Sigmoid colon (tissue), 3 donors: ENCODE measurements around the gene CGB5.

Source experiments
- POLR2A ChIP-seq, 2 donors: fragments of 450-650 bp; IDR thresholded peaks; one replicate each; pipeline ENCODE4 v1.6.1; 2016; ENCODE audit warnings: antibody characterized with exemption in 2 of 2, mild to moderate bottlenecking in 2 of 2, moderate library complexity in 2 of 2
- TF ChIP-seq, protein P1 (sequence below), 4 experiments: fragments of 450-650 bp in 3 of 4; fragments of 200-600 bp in 1 of 4; IDR thresholded peaks; one replicate each; pipeline ENCODE4 v1.5.1; 2016 to 2019; ENCODE audit warnings: antibody characterized with exemption in 4 of 4, mild to moderate bottlenecking in 3 of 4, moderate library complexity in 2 of 4

DNA sequence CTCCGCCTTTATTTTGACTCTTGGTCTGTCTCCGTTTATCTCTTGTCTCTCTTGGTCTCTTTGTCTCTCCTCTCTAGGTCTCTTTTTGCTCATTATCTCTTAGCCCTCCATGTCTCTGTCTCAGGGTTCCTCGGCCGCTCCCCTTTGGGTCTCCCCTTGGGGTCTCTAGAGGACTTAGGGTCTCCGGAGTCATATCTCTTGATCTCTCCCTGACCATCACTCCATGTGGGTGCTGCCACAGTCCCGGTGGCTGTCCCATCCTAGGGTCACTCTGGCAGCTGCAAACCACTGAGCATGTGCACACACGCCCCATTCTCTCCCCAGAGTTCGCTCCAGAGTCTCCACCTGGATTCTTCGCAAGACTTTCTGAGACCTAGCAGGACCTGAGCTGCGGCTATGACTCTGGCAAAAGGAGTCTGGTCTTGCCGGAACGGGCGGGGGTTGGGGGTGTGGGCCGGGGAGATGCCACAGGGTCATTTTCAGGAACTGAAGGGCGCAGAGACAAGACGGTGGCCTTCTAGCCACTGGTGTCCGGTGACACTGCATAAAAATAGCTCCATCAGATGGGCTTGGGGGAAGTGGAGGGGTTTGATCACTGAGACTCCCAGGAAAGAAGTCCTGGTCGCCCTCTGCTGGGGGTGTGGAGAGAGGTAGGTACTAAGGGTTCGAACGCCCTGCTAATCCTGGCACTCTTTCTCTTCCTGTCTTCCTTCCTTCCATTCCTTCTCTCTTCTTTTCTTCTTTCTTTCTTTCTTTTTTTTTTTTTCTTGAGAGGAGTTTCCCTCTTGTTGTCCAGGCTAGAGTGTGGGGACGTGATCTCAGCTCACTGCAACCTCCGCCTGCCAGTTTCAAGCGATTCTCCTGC lies 30.1 kb downstream of the CGB5 start:
- TF ChIP-seq POLR2A (IDR thresholded peaks at IDR 0.05): no peak
- TF ChIP-seq, protein P1, sequence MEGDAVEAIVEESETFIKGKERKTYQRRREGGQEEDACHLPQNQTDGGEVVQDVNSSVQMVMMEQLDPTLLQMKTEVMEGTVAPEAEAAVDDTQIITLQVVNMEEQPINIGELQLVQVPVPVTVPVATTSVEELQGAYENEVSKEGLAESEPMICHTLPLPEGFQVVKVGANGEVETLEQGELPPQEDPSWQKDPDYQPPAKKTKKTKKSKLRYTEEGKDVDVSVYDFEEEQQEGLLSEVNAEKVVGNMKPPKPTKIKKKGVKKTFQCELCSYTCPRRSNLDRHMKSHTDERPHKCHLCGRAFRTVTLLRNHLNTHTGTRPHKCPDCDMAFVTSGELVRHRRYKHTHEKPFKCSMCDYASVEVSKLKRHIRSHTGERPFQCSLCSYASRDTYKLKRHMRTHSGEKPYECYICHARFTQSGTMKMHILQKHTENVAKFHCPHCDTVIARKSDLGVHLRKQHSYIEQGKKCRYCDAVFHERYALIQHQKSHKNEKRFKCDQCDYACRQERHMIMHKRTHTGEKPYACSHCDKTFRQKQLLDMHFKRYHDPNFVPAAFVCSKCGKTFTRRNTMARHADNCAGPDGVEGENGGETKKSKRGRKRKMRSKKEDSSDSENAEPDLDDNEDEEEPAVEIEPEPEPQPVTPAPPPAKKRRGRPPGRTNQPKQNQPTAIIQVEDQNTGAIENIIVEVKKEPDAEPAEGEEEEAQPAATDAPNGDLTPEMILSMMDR (IDR thresholded peaks at IDR 0.05): no peak
